ENCODE data around the gene FAM227A. TPM values are rescaled to one million over a fixed set of nuclear protein-coding genes. Genes with fewer than 3 reads are reported as not detected.
A peak's percentile ranks its signal among the peaks of the same experiment; 100 is the strongest.

Gene FAM227A
- total and polyA plus RNA-seq, 2 of the 13 experiments (the other 11 are each of a cell fraction or from before 2014, with no cell fraction given) = 1.0 to 1.5 TPM

- TF ChIP-seq MLXIP (CRISPR knock-in tag; IDR thresholded peaks at IDR 0.05; ENCODE audit: borderline replicate concordance) = no peak
- no peak for TF ChIP-seq PBX3 (CRISPR knock-in tag; IDR thresholded peaks at IDR 0.05; ENCODE audit: borderline replicate concordance)
- TF ChIP-seq TBL1XR1 (IDR thresholded peaks at IDR 0.05; ENCODE audit: borderline replicate concordance, low read length, partially characterized antibody) = no peak
- 0 out of 2 replicates have a peak, but pooled peaks have one; percentile 57 for TF ChIP-seq ZNF547 (CRISPR knock-in tag; IDR thresholded peaks at IDR 0.05)
- TF ChIP-seq NFYB (CRISPR knock-in tag; IDR thresholded peaks at IDR 0.05) = no peak
- no peak for TF ChIP-seq RBM22 (optimal IDR thresholded peaks at IDR 0.05; ENCODE audit: low read length)
- TF ChIP-seq HNF4A (CRISPR knock-in tag; IDR thresholded peaks at IDR 0.05) = no peak; the same call in 1 of the 2 replicates
- no peak for TF ChIP-seq ZMYM3 (CRISPR knock-in tag; IDR thresholded peaks at IDR 0.05)
- no peak for TF ChIP-seq ZNF451 (CRISPR knock-in tag; IDR thresholded peaks at IDR 0.05)
- no peak for TF ChIP-seq ZMAT5 (CRISPR knock-in tag; IDR thresholded peaks at IDR 0.05; ENCODE audit: borderline replicate concordance, low read depth)
- no peak for TF ChIP-seq SIX4 (CRISPR knock-in tag; IDR thresholded peaks at IDR 0.05)
- TF ChIP-seq, protein P1, sequence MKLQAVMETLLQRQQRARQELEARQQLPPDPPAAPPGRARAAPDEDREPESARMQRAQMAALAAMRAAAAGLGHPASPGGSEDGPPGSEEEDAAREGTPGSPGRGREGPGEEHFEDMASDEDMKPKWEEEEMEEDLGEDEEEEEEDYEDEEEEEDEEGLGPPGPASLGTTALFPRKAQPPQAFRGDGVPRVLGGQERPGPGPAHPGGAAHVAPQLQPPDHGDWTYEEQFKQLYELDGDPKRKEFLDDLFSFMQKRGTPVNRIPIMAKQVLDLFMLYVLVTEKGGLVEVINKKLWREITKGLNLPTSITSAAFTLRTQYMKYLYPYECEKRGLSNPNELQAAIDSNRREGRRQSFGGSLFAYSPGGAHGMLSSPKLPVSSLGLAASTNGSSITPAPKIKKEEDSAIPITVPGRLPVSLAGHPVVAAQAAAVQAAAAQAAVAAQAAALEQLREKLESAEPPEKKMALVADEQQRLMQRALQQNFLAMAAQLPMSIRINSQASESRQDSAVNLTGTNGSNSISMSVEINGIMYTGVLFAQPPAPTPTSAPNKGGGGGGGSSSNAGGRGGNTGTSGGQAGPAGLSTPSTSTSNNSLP (IDR thresholded peaks at IDR 0.05; ENCODE audit: low read depth, low read length) = no peak
- 0 out of 2 replicates have a peak, but pooled peaks have one; percentile 40 for TF ChIP-seq MEIS1 (CRISPR knock-in tag; IDR thresholded peaks at IDR 0.05; ENCODE audit: borderline replicate concordance)
- TF ChIP-seq JUND (CRISPR knock-in tag; IDR thresholded peaks at IDR 0.05) = no peak
- TF ChIP-seq TBX3 (IDR thresholded peaks at IDR 0.05; ENCODE audit: borderline replicate concordance) = no peak
- 0 out of 2 replicates have a peak, but pooled peaks have one; percentile 64 for TF ChIP-seq SATB2 (CRISPR knock-in tag; IDR thresholded peaks at IDR 0.05)
- no peak for TF ChIP-seq ZNF557 (CRISPR knock-in tag; IDR thresholded peaks at IDR 0.05)
- no peak for TF ChIP-seq ETV5 (CRISPR knock-in tag; IDR thresholded peaks at IDR 0.05; ENCODE audit: borderline replicate concordance)
- TF ChIP-seq HCFC1 (IDR thresholded peaks at IDR 0.05; ENCODE audit: low read depth, low read length) = no peak
- no peak; the same call in 1 of the 2 replicates for TF ChIP-seq KAT8 (CRISPR knock-in tag; IDR thresholded peaks at IDR 0.05)
- no peak for TF ChIP-seq ZNF264 (CRISPR knock-in tag; IDR thresholded peaks at IDR 0.05)
Measured at GRCh38 chr22:38656256-38657044, at the start of gene FAM227A, which contains the start of gene CBY1 (continued).

Data from HepG2 (cell line).